SKM-1 treated with dmso at 0.1 percent for 144 hours (cell line): ENCODE measurements around the gene HAGH.

Experiments
- DNase-seq: peaks from one replicate; lab custom pipeline; 2025; ENCODE audit not compliant: unreplicated experiment; lab: John Stamatoyannopoulos, UW

Gene HAGH

DNA sequence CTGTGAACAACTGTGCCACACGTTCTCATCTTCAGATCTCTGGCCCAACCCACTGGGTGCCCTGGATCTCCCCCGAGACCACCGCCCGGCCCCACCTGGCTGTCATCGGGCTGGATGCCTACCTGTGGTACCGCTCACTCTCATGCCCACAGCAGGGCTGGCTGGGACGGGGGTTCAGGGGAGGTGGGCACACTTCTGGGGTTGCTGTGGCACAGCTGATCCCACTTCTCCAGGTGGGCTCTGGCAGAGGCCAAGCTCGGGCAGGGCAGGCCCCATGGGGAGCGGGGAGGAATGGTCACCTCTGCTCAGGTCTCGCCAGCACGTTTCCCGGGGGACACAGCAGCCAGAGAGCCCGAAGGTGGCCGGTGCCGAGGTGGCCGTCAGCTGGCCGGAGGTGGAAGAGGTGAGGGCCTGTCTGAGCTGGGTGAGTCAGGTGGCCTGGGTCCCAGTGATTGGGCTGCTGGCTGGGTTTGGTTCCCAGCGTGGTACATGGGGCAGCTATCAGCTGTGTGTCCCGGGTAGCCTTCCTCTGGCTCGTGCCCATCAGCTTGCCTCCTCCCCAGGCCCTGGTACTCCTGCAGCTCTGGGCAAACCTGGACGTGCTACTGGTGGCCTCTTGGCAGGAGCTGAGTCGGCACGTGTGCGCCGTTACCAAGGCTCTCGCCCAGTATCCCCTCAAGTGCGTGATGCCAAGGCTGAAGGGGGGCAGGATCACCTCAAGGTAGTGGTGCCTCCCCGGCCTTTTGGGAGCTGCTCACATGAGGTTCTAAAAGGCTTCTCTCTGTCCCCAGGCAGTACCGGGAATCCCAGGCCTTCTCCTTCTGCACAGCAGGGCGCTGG is 51.4 kb downstream of the HAGH start:
- DNase-seq, result no peak

- DNase-seq, result no peak
Measured at GRCh38 chr16:1774448-1774780, 52.2 kb downstream of the HAGH start.

DNA sequence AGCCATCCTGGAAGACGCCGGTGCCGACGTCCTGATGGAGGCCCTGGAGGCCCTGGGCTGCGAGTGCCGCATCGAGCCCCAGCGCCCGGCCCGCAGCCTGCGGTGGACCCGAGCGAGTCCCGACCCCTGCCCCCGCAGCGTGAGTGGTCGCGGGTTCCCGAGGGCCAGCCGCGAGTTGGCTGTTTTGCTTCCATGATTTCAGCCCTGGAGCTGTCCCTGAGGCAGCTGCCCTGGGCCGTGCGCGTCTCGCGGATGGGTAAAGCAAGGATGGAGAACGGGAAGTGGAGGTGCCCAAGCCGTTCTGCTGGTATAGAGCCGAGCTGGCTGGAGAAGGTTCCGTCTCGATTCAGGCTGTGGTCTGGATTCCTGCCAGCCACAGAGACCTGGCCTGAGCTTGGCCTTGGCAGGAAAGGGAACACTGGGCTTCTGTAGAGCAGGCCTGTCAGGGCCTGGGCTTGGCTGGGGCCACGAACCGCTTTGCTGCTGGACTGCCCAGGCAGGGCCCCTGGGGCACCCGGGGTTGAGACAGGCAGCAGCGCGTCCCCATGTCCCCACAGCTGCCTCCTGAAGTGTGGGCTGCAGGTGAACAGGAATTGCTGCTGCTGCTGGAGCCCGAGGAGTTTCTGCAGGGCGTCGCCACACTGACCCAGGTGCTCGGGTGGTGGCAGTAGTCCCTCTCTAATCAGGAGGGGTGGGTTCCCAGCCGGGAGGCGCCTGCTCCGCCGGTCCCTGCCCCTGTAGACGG is 52.8 kb downstream of the HAGH start:
- peak; percentile 74 for DNase-seq

GRCh38 chr16:1772908-1773702 is 53.5 kb downstream of the HAGH start, which contains the start of gene MRPS34:
MRPS34 (minus strand) TSS chr16:1773134; CDS start chr16:1773119, 15 bp downstream.
- DNase-seq, result peak; percentile 58

GRCh38 chr16:1772362-1772907 is 54.2 kb downstream of the HAGH start, which contains the start of gene EME2:
EME2 (plus strand) TSS chr16:1772810; CDS start chr16:1773228, 418 bp downstream.
- no peak for DNase-seq

DNA sequence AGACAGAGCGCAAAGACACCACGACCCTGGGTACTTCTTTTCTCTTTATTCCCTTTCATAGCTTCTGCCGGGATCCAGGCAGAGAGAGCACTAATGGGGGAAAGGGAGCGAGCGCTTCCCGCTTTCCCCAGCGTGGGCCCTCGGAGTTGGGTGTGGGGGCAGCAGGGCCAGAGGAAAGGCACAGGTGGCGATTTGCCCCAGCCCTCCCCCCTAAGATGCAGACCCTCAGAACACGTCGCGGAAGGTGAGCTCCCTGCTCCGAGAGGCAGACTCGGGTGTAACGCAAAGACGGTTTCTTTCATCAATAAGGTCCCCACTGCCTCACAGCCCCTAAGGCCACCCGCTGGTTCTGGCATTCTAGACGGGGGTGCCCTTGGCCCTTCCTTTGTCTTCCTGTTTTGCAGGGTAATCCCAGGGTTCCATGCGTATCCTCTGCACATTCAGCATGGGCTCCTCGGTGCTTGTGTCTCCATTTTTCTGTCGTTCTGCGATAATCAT is 54.7 kb downstream of the HAGH start:
- DNase-seq, result no peak

DNA sequence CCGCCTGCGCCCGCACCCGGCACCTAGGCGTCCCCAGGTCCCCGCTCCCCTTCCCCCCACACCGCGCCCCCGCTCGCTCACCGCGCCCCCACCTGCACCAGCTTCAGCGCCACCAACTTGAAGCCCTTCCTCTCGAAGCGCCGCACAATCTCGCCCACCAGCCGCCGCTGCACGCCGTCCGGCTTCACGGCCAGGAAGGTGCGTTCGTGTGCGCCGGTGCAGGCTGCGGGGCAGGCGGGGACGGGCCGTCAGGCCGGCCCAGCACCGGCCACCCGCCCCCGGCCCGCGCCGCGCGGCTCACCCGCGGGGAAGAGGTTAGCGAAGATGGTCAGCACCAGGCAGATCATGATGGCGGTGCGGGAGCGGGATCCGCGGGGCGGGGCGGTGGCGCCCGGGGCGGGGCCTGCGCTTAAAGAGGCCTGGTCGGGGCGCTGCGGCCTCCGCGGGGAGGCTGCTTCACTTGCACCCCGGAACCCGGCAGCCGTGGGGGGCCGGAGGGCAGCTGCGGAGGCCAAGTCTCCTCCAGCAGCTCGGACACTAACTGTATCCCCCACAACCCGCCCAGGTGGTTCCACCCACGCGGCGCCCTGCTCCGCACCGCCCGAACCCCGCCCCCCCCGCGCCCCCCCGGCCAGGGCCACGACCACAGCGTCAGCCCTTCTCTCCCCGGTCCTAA is 55.3 kb downstream of the HAGH start, which contains the start of gene NME3:
Gene NME3 (minus strand): TSS at position 356 of the 676 bp plus-strand sequence. CDS start 9 bp downstream, at position 347.
- DNase-seq, result no peak

DNA sequence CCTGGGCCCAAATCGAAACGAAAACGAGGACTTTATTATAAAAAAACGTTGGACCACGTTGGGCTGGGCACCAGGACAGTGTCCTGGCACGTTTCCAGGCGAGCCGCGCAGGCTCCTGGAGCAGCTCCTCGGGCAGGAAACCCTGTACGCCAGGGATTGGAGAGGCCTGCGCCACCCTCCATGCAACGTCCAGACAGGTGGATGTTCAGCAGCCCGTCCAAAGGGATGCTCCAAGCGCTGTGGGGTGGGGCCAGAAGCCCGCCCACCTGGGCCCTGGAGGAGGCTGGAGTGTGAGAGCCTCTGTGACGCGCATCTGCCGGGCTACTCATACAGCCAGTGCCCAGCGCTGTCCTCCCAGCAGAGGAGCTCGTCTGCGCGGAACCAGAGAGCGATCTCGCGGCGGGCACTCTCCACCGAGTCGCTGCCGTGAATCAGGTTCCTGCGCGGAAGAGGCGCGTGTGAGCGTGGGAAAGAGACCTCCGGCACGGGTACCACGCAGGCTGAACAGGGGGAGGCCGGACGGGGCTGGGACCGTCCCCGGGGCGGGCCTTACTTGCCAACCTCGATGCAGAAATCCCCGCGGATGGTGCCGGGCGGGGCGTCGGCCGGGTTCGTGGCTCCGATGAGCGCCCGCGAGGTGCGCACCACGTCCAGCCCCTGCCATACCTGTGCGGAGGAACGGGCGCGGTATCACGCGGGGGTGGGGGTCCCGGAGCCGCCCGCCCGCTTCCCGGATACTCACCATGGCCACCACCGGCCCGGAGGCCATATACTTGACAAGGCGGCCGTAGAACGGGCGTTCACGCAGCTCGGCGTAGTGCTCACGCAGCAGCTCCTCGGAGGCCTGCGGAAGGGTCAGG is 56.1 kb downstream of the HAGH start:
- DNase-seq, result no peak

DNA sequence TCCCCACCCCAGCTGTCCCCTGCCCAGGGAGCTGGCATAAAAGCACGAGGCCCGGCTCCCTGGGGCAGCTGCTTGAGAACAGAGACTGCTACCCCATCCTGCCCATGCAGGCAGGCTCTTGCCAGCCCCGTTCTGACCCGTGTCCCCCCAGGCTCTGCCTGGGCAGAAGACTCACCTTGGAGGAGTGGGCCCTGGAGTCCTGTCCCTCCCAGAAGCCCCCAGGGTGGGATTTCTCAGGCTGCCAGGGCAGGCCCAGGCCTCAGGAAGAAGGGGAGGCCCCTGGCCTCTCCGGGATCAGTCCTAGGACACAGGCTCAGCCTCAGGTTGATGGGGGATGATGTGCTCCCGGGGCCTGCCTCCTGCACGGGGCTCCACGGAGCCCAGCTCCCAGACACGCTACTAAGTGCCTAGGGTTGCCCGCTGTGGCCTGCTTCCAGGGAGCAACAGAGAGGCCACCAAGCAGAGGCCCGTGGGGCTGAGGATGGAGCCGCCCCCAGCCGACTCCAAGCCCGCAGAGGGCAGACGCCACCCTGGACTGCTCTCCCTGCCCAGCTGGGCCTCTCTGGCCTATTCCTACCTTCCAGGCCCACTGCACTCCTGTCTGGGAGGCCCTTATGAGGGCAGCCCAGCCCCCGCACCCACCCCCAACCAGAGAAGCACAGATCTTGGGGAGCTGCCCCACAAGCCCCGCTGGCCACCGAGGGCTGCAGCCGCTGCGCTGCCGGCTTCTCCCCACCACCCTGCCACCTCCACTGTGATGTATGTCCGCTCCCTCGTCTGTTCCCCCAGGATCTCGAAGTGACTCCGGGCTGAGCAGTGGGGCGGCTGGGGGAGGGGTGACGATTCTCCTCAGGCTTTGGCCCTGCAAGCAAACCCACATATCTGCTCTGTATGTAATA is 57.0 kb downstream of the HAGH start:
- no peak for DNase-seq

- no peak for DNase-seq
Measured at GRCh38 chr16:1768767-1769401, 57.7 kb downstream of the HAGH start.

DNA sequence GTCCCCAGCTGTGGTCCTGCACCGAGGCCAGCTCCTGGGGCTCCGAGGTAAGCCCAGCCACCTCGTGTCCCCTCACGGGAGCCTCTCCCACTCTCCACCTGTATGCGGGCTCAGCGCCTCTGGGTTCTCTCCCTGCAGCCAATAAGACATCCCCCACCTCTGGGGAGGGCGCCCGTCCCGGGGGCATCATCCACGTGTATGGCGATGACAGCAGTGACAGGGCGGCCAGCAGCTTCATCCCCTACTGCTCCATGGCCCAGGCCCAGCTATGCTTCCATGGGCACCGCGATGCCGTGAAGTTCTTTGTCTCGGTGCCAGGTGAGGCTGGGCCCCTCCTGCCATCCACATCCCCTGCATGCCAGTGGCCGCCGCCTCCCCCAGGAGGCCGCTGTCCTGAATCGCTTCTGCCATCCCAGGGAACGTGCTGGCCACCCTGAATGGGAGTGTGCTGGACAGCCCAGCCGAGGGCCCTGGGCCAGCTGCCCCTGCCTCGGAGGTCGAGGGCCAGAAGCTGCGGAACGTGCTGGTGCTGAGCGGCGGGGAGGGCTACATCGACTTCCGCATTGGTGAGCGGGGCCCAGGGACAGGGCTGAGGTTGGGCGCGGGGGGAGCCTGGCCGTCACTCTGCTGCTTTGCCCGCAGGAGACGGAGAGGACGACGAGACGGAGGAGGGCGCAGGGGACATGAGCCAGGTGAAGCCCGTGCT is 58.4 kb downstream of the HAGH start:
- no peak for DNase-seq

DNA sequence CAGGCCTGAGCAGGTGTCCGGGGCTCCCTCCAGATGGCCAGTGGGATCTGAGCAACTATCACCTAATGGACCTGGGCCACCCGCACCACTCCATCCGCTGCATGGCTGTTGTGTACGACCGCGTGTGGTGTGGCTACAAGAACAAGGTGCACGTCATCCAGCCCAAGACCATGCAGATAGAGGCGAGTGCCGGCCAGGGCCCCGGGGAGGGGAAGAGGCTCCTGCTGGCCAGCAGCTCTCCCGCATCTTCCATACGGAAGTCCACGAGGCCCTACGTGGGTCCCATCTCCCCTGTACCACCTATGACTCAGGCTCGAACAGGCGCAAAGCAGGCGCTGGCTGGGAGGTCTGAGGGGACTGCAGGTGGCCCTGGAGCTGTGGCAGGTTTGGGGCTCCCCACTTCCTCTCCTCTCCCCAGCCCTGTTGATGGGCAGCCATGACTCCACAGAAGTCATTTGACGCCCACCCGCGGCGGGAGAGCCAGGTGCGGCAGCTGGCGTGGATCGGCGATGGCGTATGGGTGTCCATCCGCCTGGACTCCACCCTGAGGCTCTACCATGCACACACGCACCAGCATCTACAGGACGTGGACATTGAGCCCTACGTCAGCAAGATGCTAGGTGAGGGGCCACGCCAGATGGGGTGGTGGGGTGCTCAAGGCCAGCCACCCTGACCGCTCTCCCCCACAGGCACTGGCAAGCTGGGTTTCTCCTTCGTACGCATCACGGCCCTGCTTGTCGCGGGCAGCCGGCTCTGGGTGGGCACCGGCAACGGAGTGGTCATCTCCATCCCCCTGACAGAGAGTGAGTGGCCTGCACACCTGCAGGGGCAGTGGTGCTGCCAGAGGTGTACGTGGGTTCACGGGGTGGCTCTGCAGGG is 59.3 kb downstream of the HAGH start:
- DNase-seq, result no peak

DNA sequence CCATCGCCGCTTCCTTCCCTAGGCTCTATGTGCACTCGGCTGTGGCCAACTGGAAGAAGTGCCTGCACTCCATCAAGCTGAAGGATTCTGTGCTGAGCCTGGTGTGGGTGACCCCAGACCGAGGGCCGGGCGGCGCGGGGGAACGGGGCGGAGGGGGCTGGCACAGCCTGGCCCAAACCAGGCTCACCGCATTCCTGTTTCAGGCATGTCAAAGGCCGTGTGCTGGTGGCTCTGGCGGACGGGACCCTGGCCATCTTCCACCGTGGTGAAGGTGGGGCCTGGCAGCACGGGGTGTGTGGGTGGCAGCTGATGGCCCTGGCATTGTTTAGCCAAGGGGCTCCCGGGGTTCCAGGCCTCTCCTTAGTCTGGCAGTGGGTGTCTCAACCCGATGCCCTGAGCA is 59.9 kb downstream of the HAGH start:
- no peak for DNase-seq

DNA sequence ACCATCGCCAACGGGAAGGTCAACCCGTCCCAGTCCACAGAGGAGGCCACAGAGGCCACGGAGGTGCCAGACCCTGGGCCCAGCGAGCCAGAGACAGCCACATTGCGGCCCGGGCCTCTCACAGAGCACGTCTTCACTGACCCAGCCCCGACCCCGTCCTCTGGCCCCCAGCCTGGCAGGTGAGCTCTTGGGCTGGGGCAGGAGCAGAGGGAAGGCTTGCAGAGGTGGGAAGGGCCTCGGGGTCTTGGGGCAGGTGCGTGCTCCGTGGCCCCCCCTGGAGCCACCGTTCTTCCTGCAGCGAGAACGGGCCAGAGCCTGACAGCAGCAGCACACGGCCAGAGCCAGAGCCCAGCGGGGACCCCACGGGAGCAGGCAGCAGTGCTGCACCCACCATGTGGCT is 60.4 kb downstream of the HAGH start:
- no peak for DNase-seq

DNA sequence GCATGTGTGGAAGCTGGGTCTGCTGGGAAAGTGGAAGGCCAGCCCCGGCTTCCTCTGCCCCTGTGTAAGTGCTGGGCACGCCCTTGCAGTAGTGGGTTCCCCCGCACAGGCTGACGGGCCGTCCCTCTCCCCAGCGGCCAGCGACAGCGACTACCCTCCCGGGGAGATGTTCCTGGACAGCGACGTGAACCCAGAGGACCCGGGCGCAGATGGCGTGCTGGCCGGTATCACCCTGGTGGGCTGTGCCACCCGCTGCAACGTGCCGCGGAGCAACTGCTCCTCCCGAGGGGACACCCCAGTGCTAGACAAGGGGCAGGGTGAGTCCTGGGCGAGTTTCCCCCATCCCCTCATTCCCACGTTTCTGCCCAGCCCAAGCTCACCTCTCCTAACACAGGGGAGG is 60.8 kb downstream of the HAGH start:
- no peak for DNase-seq

DNA sequence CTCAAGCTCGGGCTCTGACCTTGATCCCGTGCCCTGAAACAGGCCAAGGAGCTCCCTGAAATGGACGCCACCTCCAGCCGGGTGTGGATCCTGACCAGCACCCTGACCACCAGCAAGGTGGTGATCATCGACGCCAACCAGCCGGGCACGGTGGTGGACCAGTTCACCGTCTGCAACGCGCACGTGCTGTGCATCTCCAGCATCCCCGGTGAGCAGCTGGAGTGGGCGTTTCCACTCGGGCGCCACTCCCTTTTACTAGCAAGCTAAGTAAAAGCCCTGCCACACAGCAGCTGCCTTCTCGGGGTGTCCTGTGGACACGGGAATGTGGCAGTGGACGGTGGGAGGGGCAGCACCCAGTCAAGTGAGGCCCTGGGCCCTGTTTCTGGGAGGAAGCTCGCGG is 61.7 kb downstream of the HAGH start:
- DNase-seq, result no peak
